D721Med (cell line): ENCODE results near the gene TMEM271.

Experiments
- DNase-seq: peaks from one replicate; pipeline ENCODE4 v3.0.0; 2011; ENCODE audit warnings: low spot score; ENCODE audit not compliant: insufficient read length
- FAIRE-seq: peaks from 2 replicates; lab custom pipeline; 2011; peaks lifted over from hg19 to GRCh38; lab: Jason Lieb, UNC
- TF ChIP-seq, protein P1 (sequence below): IDR thresholded peaks from 2 replicates; pipeline ENCODE4 v1.5.1; 2012; ENCODE audit warnings: mild to moderate bottlenecking, control low read depth; ENCODE audit not compliant: insufficient read depth; ENCODE audit errors: missing control alignments

The TMEM271 gene

DNA sequence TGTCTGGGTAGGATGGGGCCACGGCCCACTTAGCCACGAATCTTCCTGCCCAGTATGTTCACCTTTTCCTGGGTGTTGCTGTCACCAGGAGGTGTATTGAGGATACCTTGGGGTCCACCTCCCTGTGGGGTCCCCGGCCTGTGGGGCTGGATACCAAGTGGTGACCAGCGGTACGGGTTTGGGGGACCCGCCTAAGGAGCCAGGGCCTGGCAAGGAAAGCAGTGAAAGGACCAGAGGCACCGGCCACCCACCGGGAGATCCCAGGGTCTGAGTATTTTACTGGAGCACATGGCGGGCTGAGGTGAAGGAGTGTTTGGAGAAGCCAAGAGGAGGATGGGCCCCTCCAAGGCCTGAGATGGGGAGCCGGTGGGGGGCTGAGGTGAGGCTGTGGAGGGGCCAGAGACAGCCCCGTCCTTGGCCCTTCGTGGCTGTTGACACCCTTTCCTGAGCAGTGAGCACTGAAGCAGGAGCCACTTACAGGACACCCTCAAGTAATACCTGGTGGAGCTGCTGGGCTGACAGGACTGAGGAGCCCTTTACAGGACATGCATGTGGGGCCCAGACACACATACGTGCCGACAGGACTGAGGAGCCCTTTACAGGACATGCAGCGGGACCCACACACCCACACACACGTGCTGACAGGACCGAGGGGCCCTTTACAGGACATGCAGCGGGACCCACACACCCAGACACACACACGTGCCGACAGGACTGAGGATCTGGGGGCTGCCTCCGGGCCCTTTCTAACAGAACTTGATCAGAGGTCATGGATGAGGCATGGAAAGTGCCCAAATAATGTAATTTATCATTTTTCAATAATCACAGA, 38.4 kb downstream of the TMEM271 start:
- no peak for DNase-seq
- TF ChIP-seq, protein P1, sequence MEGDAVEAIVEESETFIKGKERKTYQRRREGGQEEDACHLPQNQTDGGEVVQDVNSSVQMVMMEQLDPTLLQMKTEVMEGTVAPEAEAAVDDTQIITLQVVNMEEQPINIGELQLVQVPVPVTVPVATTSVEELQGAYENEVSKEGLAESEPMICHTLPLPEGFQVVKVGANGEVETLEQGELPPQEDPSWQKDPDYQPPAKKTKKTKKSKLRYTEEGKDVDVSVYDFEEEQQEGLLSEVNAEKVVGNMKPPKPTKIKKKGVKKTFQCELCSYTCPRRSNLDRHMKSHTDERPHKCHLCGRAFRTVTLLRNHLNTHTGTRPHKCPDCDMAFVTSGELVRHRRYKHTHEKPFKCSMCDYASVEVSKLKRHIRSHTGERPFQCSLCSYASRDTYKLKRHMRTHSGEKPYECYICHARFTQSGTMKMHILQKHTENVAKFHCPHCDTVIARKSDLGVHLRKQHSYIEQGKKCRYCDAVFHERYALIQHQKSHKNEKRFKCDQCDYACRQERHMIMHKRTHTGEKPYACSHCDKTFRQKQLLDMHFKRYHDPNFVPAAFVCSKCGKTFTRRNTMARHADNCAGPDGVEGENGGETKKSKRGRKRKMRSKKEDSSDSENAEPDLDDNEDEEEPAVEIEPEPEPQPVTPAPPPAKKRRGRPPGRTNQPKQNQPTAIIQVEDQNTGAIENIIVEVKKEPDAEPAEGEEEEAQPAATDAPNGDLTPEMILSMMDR = no peak
- FAIRE-seq = no peak

DNA sequence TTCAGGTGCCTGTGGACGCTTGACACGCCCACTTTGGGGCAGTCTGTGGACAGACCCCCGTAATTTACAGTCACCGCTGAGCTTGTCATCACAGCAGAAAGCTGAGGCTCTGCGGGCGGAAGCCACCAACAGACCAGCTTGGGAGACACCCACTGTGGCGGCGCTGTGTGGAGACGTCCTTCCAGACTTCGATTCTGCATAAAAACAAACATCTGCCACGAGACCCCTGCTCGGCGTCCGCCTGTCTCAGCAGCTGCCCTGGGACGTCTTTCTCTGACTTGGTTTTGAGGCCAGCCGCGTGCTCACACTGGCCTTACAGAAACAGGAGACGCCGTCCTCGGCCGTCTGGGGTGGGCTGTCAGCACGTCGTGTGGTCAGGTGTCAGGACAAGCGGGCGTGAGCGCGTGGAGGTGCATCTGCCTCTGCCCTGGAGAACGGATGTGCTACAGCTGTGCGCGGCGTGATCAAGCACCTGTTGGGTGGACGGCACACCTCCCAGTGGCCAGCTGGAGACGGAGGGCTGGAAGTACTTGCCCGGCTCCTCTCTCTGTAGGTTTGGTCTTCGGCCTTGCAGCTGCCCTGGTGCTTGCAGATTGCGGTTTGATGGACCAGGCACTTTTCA, 39.6 kb downstream of the TMEM271 start:
- DNase-seq (no peak), FAIRE-seq (no peak)
- TF ChIP-seq, protein P1 = no peak

DNA sequence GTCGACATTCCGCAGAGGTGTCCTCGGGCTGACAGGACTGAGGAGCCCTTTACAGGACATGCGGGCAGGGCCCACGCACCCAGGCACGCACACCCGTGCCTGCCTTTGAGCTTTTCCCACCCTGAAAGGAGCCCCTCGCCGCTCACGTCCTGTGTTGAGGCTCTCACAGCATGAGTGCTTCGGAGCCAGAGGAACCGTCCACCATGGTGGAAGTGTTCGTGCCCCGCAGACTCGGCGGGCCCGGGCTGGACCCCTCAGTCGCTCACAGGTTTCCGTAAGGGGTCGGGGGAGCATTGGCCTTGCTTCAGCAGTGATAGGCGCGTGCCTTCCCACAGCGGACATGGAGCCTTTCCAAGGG, 40.2 kb downstream of the TMEM271 start:
- DNase-seq = no peak
- TF ChIP-seq, protein P1 = no peak
- FAIRE-seq = no peak

DNA sequence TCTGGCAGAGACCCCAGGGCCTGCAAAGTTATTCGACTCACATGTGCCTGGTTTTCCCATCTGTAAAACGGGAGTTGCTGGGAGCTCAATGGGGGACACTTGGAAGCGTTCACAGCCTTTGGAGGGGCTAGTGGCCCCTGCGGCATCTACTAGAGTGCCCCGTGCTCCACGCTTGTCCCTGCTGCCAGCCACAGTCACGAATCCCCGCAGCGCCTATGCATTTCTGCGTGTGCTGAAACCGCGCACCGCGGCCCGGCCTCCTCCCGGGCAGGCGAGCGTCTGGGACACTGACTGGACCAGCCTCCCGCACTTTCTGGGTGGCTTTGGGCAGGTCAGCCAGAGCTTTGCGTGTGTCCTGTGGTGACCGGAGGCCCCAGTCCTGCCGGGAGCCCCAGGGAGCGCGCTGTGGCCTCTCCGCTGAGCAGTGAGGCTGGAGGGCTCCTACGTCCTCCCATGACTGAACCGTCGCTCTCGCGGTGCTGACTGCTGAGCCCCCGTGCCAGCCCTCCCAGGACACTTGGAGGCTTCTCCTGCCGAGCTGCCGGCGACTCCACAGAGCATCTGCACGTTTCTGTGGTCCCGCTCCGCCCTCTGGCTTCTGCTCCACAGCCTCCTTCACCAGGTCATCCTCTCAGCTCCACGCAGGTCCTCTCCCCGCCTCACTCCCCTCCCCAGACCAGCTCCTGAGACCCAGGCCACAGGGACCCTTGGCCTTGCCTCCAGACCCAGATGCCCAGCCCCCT, 40.7 kb downstream of the TMEM271 start:
- DNase-seq = no peak
- TF ChIP-seq, protein P1 = no peak
- FAIRE-seq = no peak

DNA sequence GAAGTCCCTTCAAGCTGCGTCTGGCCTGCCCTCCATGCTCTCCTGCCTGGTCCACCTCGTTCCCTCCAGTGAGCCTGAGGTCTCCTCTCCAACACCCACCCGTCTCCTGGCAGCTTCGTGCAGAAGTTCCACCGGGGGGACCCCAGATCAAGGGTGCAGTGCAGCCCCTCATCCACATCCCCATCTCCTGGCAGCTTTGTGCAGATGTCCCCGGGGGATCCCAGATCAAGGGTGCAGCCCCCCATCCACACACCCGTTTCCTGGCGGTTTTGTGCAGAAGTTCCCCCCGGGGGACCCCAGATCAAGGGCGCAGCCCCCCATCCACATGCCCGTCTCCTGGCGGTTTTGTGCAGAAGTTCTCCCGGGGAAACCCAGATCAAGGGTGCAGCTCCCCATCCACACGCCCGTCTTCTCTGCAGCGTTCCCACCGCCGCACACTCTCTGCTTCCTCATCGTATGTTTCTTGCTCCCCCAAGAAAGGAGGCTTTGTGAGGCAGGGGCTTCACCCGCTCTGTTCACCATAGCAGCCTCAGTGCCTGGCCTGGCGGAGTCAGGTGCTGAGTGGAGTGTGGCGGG, 41.4 kb downstream of the TMEM271 start:
- DNase-seq (no peak), FAIRE-seq (no peak)
- TF ChIP-seq, protein P1 = no peak

DNA sequence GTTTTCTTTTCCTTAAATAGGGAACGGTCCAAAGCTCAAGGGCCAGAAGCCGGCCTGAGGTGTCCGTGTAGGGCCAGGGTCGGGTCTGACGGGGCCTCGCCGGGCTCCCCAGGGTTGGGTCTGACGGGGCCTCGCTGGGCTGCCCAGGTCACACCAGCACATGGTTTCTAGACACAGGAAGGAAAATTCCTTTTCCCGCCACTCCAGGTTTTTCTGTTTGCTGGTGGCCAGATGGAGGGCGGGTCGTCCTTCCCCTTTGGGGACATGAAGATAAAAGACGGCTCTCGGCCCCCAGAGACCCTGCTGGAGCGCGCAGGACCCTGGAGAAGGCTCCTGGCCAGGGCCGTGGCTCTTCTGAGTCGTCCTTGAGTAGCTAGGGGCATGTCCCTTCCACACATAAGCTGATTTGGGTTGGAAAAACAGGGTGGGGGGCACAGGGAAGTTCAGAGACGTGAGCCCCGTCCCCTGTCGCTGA, 42.0 kb downstream of the TMEM271 start:
- no peak for FAIRE-seq

More for the DNA sequence above, 42.0 kb downstream of the TMEM271 start:
- TF ChIP-seq, protein P1 = no peak
- DNase-seq = no peak
